ENCODE measurements around the gene KDM3A. TPM values are rescaled to one million over a fixed set of nuclear protein-coding genes. Genes with fewer than 3 reads are reported as not detected.

The KDM3A gene
- total RNA-seq, 4 donors from 2014 or later, result 42.9 to 153 (median 64.9) TPM

- TF ChIP-seq EP300 (IDR thresholded peaks at IDR 0.05) (no peak), POLR2A (IDR thresholded peaks at IDR 0.05) (no peak), CTCF (IDR thresholded peaks at IDR 0.05) (no peak), POLR2AphosphoS5 (IDR thresholded peaks at IDR 0.05) (no peak)
- Histone ChIP-seq H3K27me3 (no peaks in the 10 kb centered on the region), H3K36me3 (peaks cover 92% of the 10 kb centered on the region), H3K4me3 (no peak overlapping the region), H3K9me3 (no peaks in the 10 kb centered on the region), H3K4me1 (peaks cover 11% of the 10 kb centered on the region), H3K27ac (no peak overlapping the region)
- 91% methylated on average over 7 of the region's 7 CpGs for WGBS
- no peak for DNase-seq (ENCODE audit: low spot score in 2 of 2)
These were observed 27.2 kb downstream of the KDM3A start for GRCh38 chr2:86468162-86469033.

GRCh38 chr2:86470890-86471289 is 29.7 kb downstream of the KDM3A start:
- no peaks in the 10 kb centered on the region for H3K27me3 ChIP-seq
- 81% methylated on average over 1 of the region's 1 CpG for WGBS
- H3K36me3 ChIP-seq, result peaks cover 87% of the 10 kb centered on the region
- H3K9me3 ChIP-seq, result no peaks in the 10 kb centered on the region
- H3K4me1 ChIP-seq, result no peaks in the 10 kb centered on the region
- no peak overlapping the region for H3K27ac ChIP-seq
- TF ChIP-seq EP300 (IDR thresholded peaks at IDR 0.05) (no peak), POLR2A (IDR thresholded peaks at IDR 0.05) (no peak), POLR2AphosphoS5 (IDR thresholded peaks at IDR 0.05) (no peak), CTCF (IDR thresholded peaks at IDR 0.05) (no peak)
- DNase-seq (ENCODE audit: low spot score in 2 of 2), result no peak
- H3K4me3 ChIP-seq, result no peak overlapping the region

GRCh38 chr2:86471637-86472036 is 30.5 kb downstream of the KDM3A start:
- Histone ChIP-seq H3K27ac (no peak overlapping the region), H3K27me3 (no peaks in the 10 kb centered on the region), H3K4me3 (no peak overlapping the region), H3K9me3 (no peaks in the 10 kb centered on the region), H3K4me1 (no peaks in the 10 kb centered on the region), H3K36me3 (peaks cover 85% of the 10 kb centered on the region)
- no peak for TF ChIP-seq CTCF (IDR thresholded peaks at IDR 0.05)
- TF ChIP-seq EP300 (IDR thresholded peaks at IDR 0.05), result no peak
- TF ChIP-seq POLR2A (IDR thresholded peaks at IDR 0.05), result no peak
- TF ChIP-seq POLR2AphosphoS5 (IDR thresholded peaks at IDR 0.05), result no peak
- no peak for DNase-seq (ENCODE audit: low spot score in 2 of 2)
- WGBS, result 93% methylated on average over 6 of the region's 6 CpGs

GRCh38 chr2:86476092-86476491 is 34.9 kb downstream of the KDM3A start:
- Histone ChIP-seq H3K27ac (no peak overlapping the region), H3K9me3 (no peaks in the 10 kb centered on the region), H3K4me3 (no peak overlapping the region), H3K36me3 (peaks cover 86% of the 10 kb centered on the region), H3K4me1 (peaks cover 11% of the 10 kb centered on the region), H3K27me3 (no peaks in the 10 kb centered on the region)
- TF ChIP-seq CTCF (IDR thresholded peaks at IDR 0.05) (no peak), POLR2A (IDR thresholded peaks at IDR 0.05) (no peak), EP300 (IDR thresholded peaks at IDR 0.05) (no peak), POLR2AphosphoS5 (IDR thresholded peaks at IDR 0.05) (no peak)
- no peak for DNase-seq (ENCODE audit: low spot score in 2 of 2)

- no peak overlapping the region for H3K27ac ChIP-seq
- H3K4me3 ChIP-seq, result no peak overlapping the region
- peaks cover 14% of the 10 kb centered on the region for H3K4me1 ChIP-seq
- no peak for DNase-seq (ENCODE audit: low spot score in 2 of 2)
- H3K9me3 ChIP-seq, result no peaks in the 10 kb centered on the region
- 76% methylated on average over 3 of the region's 3 CpGs for WGBS
- peaks cover 88% of the 10 kb centered on the region for H3K36me3 ChIP-seq
- no peaks in the 10 kb centered on the region for H3K27me3 ChIP-seq
- TF ChIP-seq POLR2AphosphoS5 (IDR thresholded peaks at IDR 0.05) (no peak), CTCF (IDR thresholded peaks at IDR 0.05) (no peak), EP300 (IDR thresholded peaks at IDR 0.05) (no peak), POLR2A (IDR thresholded peaks at IDR 0.05) (no peak)
These were observed 35.7 kb downstream of the KDM3A start for GRCh38 chr2:86476918-86477317.

Measured in suprapubic skin (tissue), 4 donors.